Mesendoderm (in vitro differentiated cells): ENCODE measurements around the gene ZFYVE1.
"Not testable (repeated sequence)": the region's sequence is repeated elsewhere in the genome, so short reads cannot be mapped to it uniquely, and the experiment has no call there.

Source experiments
- DNase-seq: peaks from one replicate; pipeline ENCODE4 v3.0.0; 2013
- H2AK5ac ChIP-seq: 2 replicates; pipeline ENCODE4 v1.6.1; 2013; ENCODE audit warnings: low read length, inconsistent platforms
- H2BK120ac ChIP-seq: 2 replicates; pipeline ENCODE4 v1.6.1; 2013; ENCODE audit warnings: low read depth, mild to moderate bottlenecking, low read length, moderate library complexity, mixed read lengths
- H2BK15ac ChIP-seq: replicated peaks from 2 replicates; pipeline ENCODE4 v1.6.1; 2013; ENCODE audit warnings: low read depth, mild to moderate bottlenecking, moderate library complexity
- H2BK5ac ChIP-seq: 2 replicates; pipeline ENCODE4 v1.6.1; 2013; ENCODE audit warnings: low read length, inconsistent platforms
- H3K18ac ChIP-seq: 2 replicates; pipeline ENCODE4 v1.6.1; 2013; ENCODE audit warnings: mild to moderate bottlenecking, low read length, mixed read lengths
- H3K23ac ChIP-seq: one replicate; pipeline ENCODE4 v1.6.1; 2013; ENCODE audit warnings: low read length
- H3K27ac ChIP-seq: 2 replicates; pipeline ENCODE4 v1.5.1; 2013; ENCODE audit warnings: low read depth, mild to moderate bottlenecking, inconsistent platforms, low read length, moderate library complexity
- H3K27me3 ChIP-seq: 2 replicates; pipeline ENCODE4 v1.6.1; 2013; ENCODE audit warnings: low read length, control low read depth, mild to moderate bottlenecking, inconsistent platforms; ENCODE audit not compliant: insufficient read depth, poor library complexity
- H3K36me3 ChIP-seq: 2 replicates; pipeline ENCODE4 v1.6.1; 2013; ENCODE audit warnings: low read length, inconsistent platforms; ENCODE audit not compliant: control insufficient read depth, insufficient read depth
- H3K4ac ChIP-seq: one replicate; pipeline ENCODE4 v1.6.1; 2013; ENCODE audit warnings: low read depth, mild to moderate bottlenecking, low read length, moderate library complexity
- H3K4me1 ChIP-seq: 2 replicates; pipeline ENCODE4 v1.6.1; 2013; ENCODE audit warnings: low read depth, low read length, inconsistent platforms; ENCODE audit not compliant: control insufficient read depth
- H3K4me2 ChIP-seq: 2 replicates; pipeline ENCODE4 v1.6.1; 2013; ENCODE audit warnings: low read length
- H3K4me3 ChIP-seq: 2 replicates; pipeline ENCODE4 v1.5.1; 2013; ENCODE audit warnings: mild to moderate bottlenecking, low read length
- H3K56ac ChIP-seq: one replicate; pipeline ENCODE4 v1.6.1; 2013; ENCODE audit warnings: low read length
- H3K79me1 ChIP-seq: 2 replicates; pipeline ENCODE4 v1.6.1; 2013; ENCODE audit warnings: low read length, inconsistent platforms
- H3K79me2 ChIP-seq: 2 replicates; pipeline ENCODE4 v1.6.1; 2013; ENCODE audit warnings: mild to moderate bottlenecking, low read length; ENCODE audit not compliant: control insufficient read depth, insufficient read depth
- H3K9ac ChIP-seq: 2 replicates; pipeline ENCODE4 v1.6.1; 2013; ENCODE audit warnings: low read length, inconsistent platforms
- H4K5ac ChIP-seq: one replicate; pipeline ENCODE4 v1.6.1; 2013; ENCODE audit warnings: low read length
- H4K8ac ChIP-seq: one replicate; pipeline ENCODE4 v1.6.1; 2013; ENCODE audit warnings: low read depth, mild to moderate bottlenecking, control low read depth, low read length, moderate library complexity
- WGBS: extraction: QIAGEN DNeasy Blood & Tissue Kit; methylation state at CpG from one replicate; pipeline ENCODE4 v1.1.7; 2013; ENCODE audit warnings: low lambda C conversion rate, missing lambda C conversion rate; ENCODE audit not compliant: insufficient coverage; ENCODE audit errors: extremely low coverage; 5-methylcytosine and 5-hydroxymethylcytosine counted together

ZFYVE1 gene

GRCh38 chr14:73026243-73026844 lies 562 bp downstream of the ZFYVE1 start:
- H3K4me3 ChIP-seq = peak overlapping the region; percentile 49
- H2BK120ac ChIP-seq = no peak overlapping the region
- H3K27me3 ChIP-seq = no peaks in the 10 kb centered on the region
- peak overlapping the region; percentile 48 for H3K9ac ChIP-seq
- H3K36me3 ChIP-seq = peaks cover 2% of the 10 kb centered on the region
- H3K56ac ChIP-seq = peak overlapping the region; percentile 62
- H3K79me1 ChIP-seq = no peaks in the 10 kb centered on the region
- H2AK5ac ChIP-seq = no peak overlapping the region
- H2BK5ac ChIP-seq = no peak overlapping the region
- peak overlapping the region; percentile 3 for H3K4me2 ChIP-seq
- H3K18ac ChIP-seq = peak overlapping the region; percentile 72
- H3K4me1 ChIP-seq = no peaks in the 10 kb centered on the region
- H3K23ac ChIP-seq = no peak overlapping the region
- no peak for DNase-seq
- H2BK15ac ChIP-seq = no peak overlapping the region
- H4K8ac ChIP-seq = no peak overlapping the region
- no peak overlapping the region for H3K4ac ChIP-seq
- WGBS = no CpG with 5 or more reads among the region's 21 CpGs
- no peaks in the 10 kb centered on the region for H3K79me2 ChIP-seq
- no peak overlapping the region for H3K27ac ChIP-seq
- no peak overlapping the region for H4K5ac ChIP-seq

- H3K9ac ChIP-seq = no peak overlapping the region
- no peak overlapping the region for H3K4ac ChIP-seq
- H4K5ac ChIP-seq = no peak overlapping the region
- H2BK15ac ChIP-seq = no peak overlapping the region
- H3K79me2 ChIP-seq = no peaks in the 10 kb centered on the region
- no peak overlapping the region for H3K4me2 ChIP-seq
- H2BK120ac ChIP-seq = no peak overlapping the region
- H3K18ac ChIP-seq = no peak overlapping the region
- H2AK5ac ChIP-seq = no peak overlapping the region
- H3K79me1 ChIP-seq = no peaks in the 10 kb centered on the region
- H3K4me1 ChIP-seq = no peaks in the 10 kb centered on the region
- no peaks in the 10 kb centered on the region for H3K27me3 ChIP-seq
- no peak overlapping the region for H3K4me3 ChIP-seq
- no peak overlapping the region for H4K8ac ChIP-seq
- no peak overlapping the region for H2BK5ac ChIP-seq
- peaks cover 2% of the 10 kb centered on the region for H3K36me3 ChIP-seq
- peak; percentile 22 for DNase-seq
- WGBS = no CpG with 5 or more reads among the region's 3 CpGs
- H3K27ac ChIP-seq = no peak overlapping the region
- H3K56ac ChIP-seq = no peak overlapping the region
- H3K23ac ChIP-seq = no peak overlapping the region
These were observed 1.4 kb downstream of the ZFYVE1 start for GRCh38 chr14:73025544-73025943.

GRCh38 chr14:73022051-73022450 lies 4.9 kb downstream of the ZFYVE1 start:
- Histone ChIP-seq H3K56ac (no peak overlapping the region), H2BK5ac (no peak overlapping the region), H3K9ac (no peak overlapping the region), H3K79me2 (no peaks in the 10 kb centered on the region), H3K27ac (no peak overlapping the region), H3K23ac (no peak overlapping the region), H4K5ac (no peak overlapping the region), H2AK5ac (no peak overlapping the region), H3K4me1 (no peaks in the 10 kb centered on the region), H2BK120ac (no peak overlapping the region), H4K8ac (no peak overlapping the region), H3K4ac (no peak overlapping the region), H3K79me1 (no peaks in the 10 kb centered on the region), H2BK15ac (no peak overlapping the region), H3K18ac (no peak overlapping the region), H3K27me3 (no peaks in the 10 kb centered on the region), H3K4me2 (no peak overlapping the region), H3K36me3 (peaks cover 2% of the 10 kb centered on the region), H3K4me3 (no peak overlapping the region)
- no CpG with 5 or more reads among the region's 4 CpGs for WGBS
- DNase-seq = no peak

- not testable (repeated sequence) for H3K79me1 ChIP-seq, H3K23ac ChIP-seq, H3K4me2 ChIP-seq, H3K18ac ChIP-seq, H4K5ac ChIP-seq, H3K36me3 ChIP-seq, H2BK5ac ChIP-seq, H3K4me1 ChIP-seq, H3K27me3 ChIP-seq, H3K27ac ChIP-seq, H2AK5ac ChIP-seq, H2BK120ac ChIP-seq, DNase-seq, H3K4ac ChIP-seq, H2BK15ac ChIP-seq, H4K8ac ChIP-seq, H3K9ac ChIP-seq, H3K56ac ChIP-seq, H3K4me3 ChIP-seq, H3K79me2 ChIP-seq
- no CpG with 5 or more reads among the region's 10 CpGs for WGBS
These were observed 10.9 kb downstream of the ZFYVE1 start for GRCh38 chr14:73016011-73016410.

- H2BK15ac ChIP-seq, H3K23ac ChIP-seq, DNase-seq, H3K27me3 ChIP-seq, H3K79me2 ChIP-seq, H3K27ac ChIP-seq, H3K4me1 ChIP-seq, H3K56ac ChIP-seq, H2BK5ac ChIP-seq, H3K9ac ChIP-seq, H2AK5ac ChIP-seq, H3K18ac ChIP-seq, H3K79me1 ChIP-seq, H3K4ac ChIP-seq, H4K8ac ChIP-seq, H3K4me3 ChIP-seq, H3K36me3 ChIP-seq, H3K4me2 ChIP-seq, H4K5ac ChIP-seq, H2BK120ac ChIP-seq: not testable (repeated sequence)
- no CpG with 5 or more reads among the region's 14 CpGs for WGBS
These were observed 11.4 kb downstream of the ZFYVE1 start for GRCh38 chr14:73015552-73015951.

- WGBS = no CpG with 5 or more reads among the region's 2 CpGs
These were observed 12.8 kb downstream of the ZFYVE1 start for GRCh38 chr14:73014105-73014504.

More at GRCh38 chr14:73014105-73014504, 12.8 kb downstream of the ZFYVE1 start:
- no peak overlapping the region for H3K56ac ChIP-seq
- H3K27me3 ChIP-seq = no peaks in the 10 kb centered on the region
- DNase-seq = no peak
- H2BK15ac ChIP-seq = no peak overlapping the region
- H3K9ac ChIP-seq = no peak overlapping the region
- H3K27ac ChIP-seq = no peak overlapping the region
- no peak overlapping the region for H4K8ac ChIP-seq
- no peak overlapping the region for H3K4ac ChIP-seq
- H2BK5ac ChIP-seq = no peak overlapping the region
- H3K4me3 ChIP-seq = no peak overlapping the region
- H4K5ac ChIP-seq = no peak overlapping the region
- no peaks in the 10 kb centered on the region for H3K79me1 ChIP-seq
- H2AK5ac ChIP-seq = no peak overlapping the region
- no peaks in the 10 kb centered on the region for H3K4me1 ChIP-seq
- no peak overlapping the region for H3K18ac ChIP-seq
- H3K79me2 ChIP-seq = no peaks in the 10 kb centered on the region
- no peak overlapping the region for H3K23ac ChIP-seq
- H2BK120ac ChIP-seq = no peak overlapping the region
- no peaks in the 10 kb centered on the region for H3K36me3 ChIP-seq
- no peak overlapping the region for H3K4me2 ChIP-seq
